IMR-90 (cell line): ENCODE data around the gene EFCC1. TPM values are rescaled to one million over a fixed set of nuclear protein-coding genes. Genes with fewer than 3 reads are reported as not detected.

Experiments used
- ATAC-seq: fragments of 200-7000 bp; cut with Tn5 transposase; 2 replicates; pipeline ENCODE4 v1.9.1; 2020; ENCODE audit warnings: low read depth, mild to moderate bottlenecking, moderate library complexity
- BruUV-seq: library from RNA; stranded (reverse); fragments of 400-500 nt; replicated peaks from 2 replicates; lab custom pipeline; 2021; lab: Mats Ljungman, UMichigan
- CTCF ChIA-PET: fragments of 300-600 bp; formaldehyde crosslinking; extraction: SDS; loops from one replicate; lab custom pipeline; 2021; ENCODE audit warnings: antibody characterized with exemption; lab: Yijun Ruan, JAX
- POLR2A ChIA-PET: fragments of 300-600 bp; sonication (Branson Sonifier 250); formaldehyde crosslinking; loops from one replicate; lab custom pipeline; 2022; ENCODE audit warnings: antibody characterized with exemption; ENCODE audit not compliant: unreplicated experiment; lab: Charles Lee
- DNase-seq: peaks from one replicate; pipeline ENCODE4 v3.0.0; 2013
- H2AFZ ChIP-seq: replicated peaks from 2 replicates; pipeline ENCODE3; 2013; ENCODE audit warnings: low read length, mild to moderate bottlenecking; ENCODE audit not compliant: poor library complexity
- H2AK5ac ChIP-seq: 2 replicates; pipeline ENCODE4 v1.6.1; 2013; ENCODE audit warnings: low read depth, low read length, inconsistent platforms
- H2AK9ac ChIP-seq: replicated peaks from 2 replicates; pipeline ENCODE3; 2013; ENCODE audit warnings: mild to moderate bottlenecking, low read depth, low read length, moderate library complexity; ENCODE audit not compliant: poor library complexity
- H2BK120ac ChIP-seq: 2 replicates; pipeline ENCODE4 v1.6.1; 2013; ENCODE audit warnings: low read depth, low read length, inconsistent platforms
- H2BK15ac ChIP-seq: 3 replicates; pipeline ENCODE4 v1.6.1; 2013; ENCODE audit warnings: low read depth, low read length, inconsistent platforms
- H2BK20ac ChIP-seq: 2 replicates; pipeline ENCODE4 v1.6.1; 2013; ENCODE audit warnings: low read depth, mild to moderate bottlenecking, inconsistent platforms, low read length, moderate library complexity
- H2BK5ac ChIP-seq: 2 replicates; pipeline ENCODE4 v1.6.1; 2013; ENCODE audit warnings: mild to moderate bottlenecking, low read depth, low read length, inconsistent platforms; ENCODE audit not compliant: poor library complexity, severe bottlenecking
- H3K14ac ChIP-seq: replicated peaks from 2 replicates; pipeline ENCODE4 v1.6.1; 2013; ENCODE audit warnings: low read depth, low read length, inconsistent platforms
- H3K18ac ChIP-seq: 2 replicates; pipeline ENCODE4 v1.6.1; 2013; ENCODE audit warnings: low read depth, low read length, control low read depth
- H3K23ac ChIP-seq: 2 replicates; pipeline ENCODE4 v1.6.1; 2013; ENCODE audit warnings: low read depth, low read length, inconsistent platforms
- H3K27ac ChIP-seq: 2 replicates; pipeline ENCODE4 v1.5.1; 2013; ENCODE audit warnings: mild to moderate bottlenecking, control low read depth, low read length; ENCODE audit not compliant: insufficient read depth
- H3K27me3 ChIP-seq: 2 replicates; pipeline ENCODE4 v1.6.1; 2013; ENCODE audit warnings: low read length; ENCODE audit not compliant: control insufficient read depth, insufficient read depth
- H3K36me3 ChIP-seq: 2 replicates; pipeline ENCODE4 v1.6.1; 2013; ENCODE audit warnings: low read length, mixed read lengths; ENCODE audit not compliant: control insufficient read depth, insufficient read depth
- H3K4ac ChIP-seq: 2 replicates; pipeline ENCODE4 v1.6.1; 2013; ENCODE audit warnings: low read depth, low read length, inconsistent platforms
- H3K4me1 ChIP-seq: 2 replicates; pipeline ENCODE4 v1.6.1; 2013; ENCODE audit warnings: low read length, mixed read lengths; ENCODE audit not compliant: control insufficient read depth, insufficient read depth
- H3K4me2 ChIP-seq: 2 replicates; pipeline ENCODE4 v1.6.1; 2013; ENCODE audit warnings: low read depth, mild to moderate bottlenecking, control low read depth, low read length, moderate library complexity
- H3K4me3 ChIP-seq: 2 replicates; pipeline ENCODE4 v1.5.1; 2013; ENCODE audit warnings: low read depth, mild to moderate bottlenecking, control low read depth, low read length, moderate library complexity; ENCODE audit not compliant: insufficient read depth
- H3K56ac ChIP-seq: 2 replicates; pipeline ENCODE4 v1.6.1; 2013; ENCODE audit warnings: low read length, inconsistent platforms; ENCODE audit not compliant: insufficient read depth; ENCODE audit errors: extremely low read depth
- H3K79me1 ChIP-seq, 2 experiments: 2 replicates each; pipeline ENCODE4 v1.6.1; 2013; ENCODE audit warnings: low read length in 2 of 2, inconsistent platforms in 1 of 2, low read depth in 1 of 2
- H3K9ac ChIP-seq: 2 replicates; pipeline ENCODE4 v1.6.1; 2013; ENCODE audit warnings: low read depth, low read length, control low read depth
- H3K9me1 ChIP-seq: 2 replicates; pipeline ENCODE4 v1.6.1; 2013; ENCODE audit warnings: low read length, inconsistent platforms; ENCODE audit not compliant: insufficient read depth
- H3K9me3 ChIP-seq: 2 replicates; pipeline ENCODE4 v1.6.1; 2013; ENCODE audit warnings: low read length; ENCODE audit not compliant: control insufficient read depth, insufficient read depth
- H4K20me1 ChIP-seq: 2 replicates; pipeline ENCODE4 v1.6.1; 2013; ENCODE audit warnings: low read length, inconsistent platforms; ENCODE audit not compliant: insufficient read depth
- H4K5ac ChIP-seq: 2 replicates; pipeline ENCODE4 v1.6.1; 2013; ENCODE audit warnings: mild to moderate bottlenecking, low read depth, low read length, control low read depth
- H4K8ac ChIP-seq, 2 experiments: 2 replicates each; pipeline ENCODE4 v1.6.1; 2013; ENCODE audit warnings: low read depth in 2 of 2, low read length in 2 of 2, control low read depth in 1 of 2, inconsistent platforms in 1 of 2
- H4K91ac ChIP-seq: 2 replicates; pipeline ENCODE4 v1.6.1; 2013; ENCODE audit warnings: low read depth, low read length, inconsistent platforms; ENCODE audit not compliant: insufficient read depth
- CEBPB ChIP-seq: IDR thresholded peaks from 2 replicates; pipeline ENCODE4 v1.6.1; 2012; ENCODE audit warnings: low read depth, low read length, improper control_type of control experiment
- RAD21 ChIP-seq: IDR thresholded peaks from 2 replicates; pipeline ENCODE4 v1.6.1; 2012; ENCODE audit warnings: low read length, improper control_type of control experiment
- WGBS, 2 experiments: methylation state at CpG; one replicate each; pipeline versions ENCODE4 v1.1.5 to v1.1.7; 2013; ENCODE audit warnings: missing lambda C conversion rate in 2 of 2; ENCODE audit not compliant: insufficient read length in 1 of 2; ENCODE audit errors: extremely low coverage in 2 of 2; 5-methylcytosine and 5-hydroxymethylcytosine counted together
- dilution Hi-C: fragments of 300-500 bp; cut with HindIII; formaldehyde crosslinking; loops from one replicate; pipeline ENCODE4 v1.14.3; 2018; ENCODE audit warnings: low sequenced_read_pairs; ENCODE audit not compliant: unreplicated experiment
- in situ Hi-C: fragments of 300-500 bp; cut with MboI; formaldehyde crosslinking; loops from 3 replicates; pipeline ENCODE4 v1.14.3; 2019; ENCODE audit warnings: low sequenced_read_pairs, inconsistent platforms, mixed read lengths
- intact Hi-C: fragments of 100-400 bp; cut with micrococcal nuclease; formaldehyde crosslinking; loops from 2 replicates; pipeline ENCODE4 v1.10.0; 2022
- polyA plus RNA-seq, 3 experiments: library from polyadenylated mRNA; depleted of rRNA; stranded (reverse); fragments of >200 nt; gene quantifications; 2 replicates each; pipeline ENCODE4 v1.2.3, GENCODE V29; 2012; ENCODE audit warnings: low replicate concordance in 1 of 3
- total RNA-seq: library from RNA; depleted of rRNA; stranded (reverse); fragments of >200 nt; gene quantifications from 2 replicates; pipeline ENCODE4 v1.2.3, GENCODE V29; 2012

The EFCC1 gene
- total and polyA plus RNA-seq, 2 of the 4 experiments (the other 2 are of a cell fraction): not detected

- no peak overlapping the region for H4K8ac ChIP-seq
- no peak overlapping the region for H2BK120ac ChIP-seq
- no peak overlapping the region for H3K9ac ChIP-seq
- no peak overlapping the region for H3K56ac ChIP-seq
- no peak overlapping the region for H4K5ac ChIP-seq
- intact Hi-C loops (no loop called here), dilution Hi-C loops (no loop called here), in situ Hi-C loops (no loop called here)
- H3K23ac ChIP-seq: no peak overlapping the region
- WGBS, 2 experiments: no CpG with 5 or more reads among the region's 6 CpGs
- no peak overlapping the region for H2AK9ac ChIP-seq
- H3K14ac ChIP-seq: no peak overlapping the region
- no peak overlapping the region for H3K4me2 ChIP-seq
- H3K79me1 ChIP-seq: no peaks in the 10 kb centered on the region
- no peaks in the 10 kb centered on the region for H3K36me3 ChIP-seq
- H2BK15ac ChIP-seq: no peak overlapping the region
- H3K27ac ChIP-seq: no peak overlapping the region
- ChIA-PET CTCF (interaction anchor here (0.5 kb wide), 1 partner anchor 308 kb away, joined by 4 read pairs; no protein-coding TSS in a partner anchor), POLR2A (no interaction called here)
- H3K9me1 ChIP-seq: no peaks in the 10 kb centered on the region; the same call in 1 of the 2 replicates
- H2AFZ ChIP-seq: no peak overlapping the region
- H3K4ac ChIP-seq: no peak overlapping the region
- H2BK5ac ChIP-seq: no peak overlapping the region
- H3K18ac ChIP-seq: no peak overlapping the region
- peaks cover 2% of the 10 kb centered on the region; the same call in 1 of the 2 replicates for H3K4me1 ChIP-seq
- ATAC-seq (no peak), DNase-seq (no peak)
- no peaks in the 10 kb centered on the region for H4K20me1 ChIP-seq
- no peak overlapping the region for H2AK5ac ChIP-seq
- no peak overlapping the region for H2BK20ac ChIP-seq
- no peaks in the 10 kb centered on the region for H3K9me3 ChIP-seq
- TF ChIP-seq CEBPB: 0 out of 2 replicates have a peak, but pooled peaks have one; percentile 42
- TF ChIP-seq RAD21: no peak
- H3K27me3 ChIP-seq: peaks cover 16% of the 10 kb centered on the region
- BruUV-seq: no TSS peak
- no peak overlapping the region for H4K91ac ChIP-seq
- no peak overlapping the region for H3K4me3 ChIP-seq
These were observed 33.3 kb upstream of the EFCC1 start for GRCh38 chr3:128967748-128968355.
